Caco-2 (cell line): ENCODE results near the gene SAAL1. TPM values are rescaled to one million over a fixed set of nuclear protein-coding genes. Genes with fewer than 3 reads are reported as not detected.

Experiments
- BruUV-seq: library from RNA; stranded (reverse); fragments of 400-500 nt; replicated peaks from 2 replicates; lab custom pipeline; 2021; lab: Mats Ljungman, UMichigan
- CTCF ChIA-PET: fragments of 300-600 bp; sonication (Branson Sonifier 250); formaldehyde crosslinking; loops from one replicate; lab custom pipeline; 2022; ENCODE audit warnings: antibody characterized with exemption; lab: Charles Lee
- POLR2A ChIA-PET: fragments of 300-600 bp; sonication (Branson Sonifier 250); formaldehyde crosslinking; loops from one replicate; lab custom pipeline; 2022; ENCODE audit warnings: antibody characterized with exemption; lab: Charles Lee
- DNase-seq, 2 experiments: peaks; one replicate each; pipeline versions ENCODE4 v3.0.0 to v3.0.0-alpha.2; 2020 to 2022
- H3K27me3 ChIP-seq: replicated peaks from 2 replicates; pipeline ENCODE4 v1.6.0; 2011; ENCODE audit warnings: low read length; ENCODE audit not compliant: control insufficient read depth, insufficient read depth
- H3K36me3 ChIP-seq: 2 replicates; pipeline ENCODE4 v1.5.1; 2011; ENCODE audit warnings: low read length; ENCODE audit not compliant: control insufficient read depth, insufficient read depth
- H3K4me1 ChIP-seq: fragments of 250-450 bp; sonication (Bioruptor Pico); 2 replicates; pipeline ENCODE4 v1.5.1; 2020; ENCODE audit warnings: mild to moderate bottlenecking
- H3K4me3 ChIP-seq: 2 replicates; pipeline ENCODE4 v1.5.1; 2011; ENCODE audit warnings: low read depth, mild to moderate bottlenecking, control low read depth, low read length
- H3K9me3 ChIP-seq: fragments of 250-450 bp; sonication (Bioruptor Pico); 2 replicates; pipeline ENCODE4 v1.5.1; 2020; ENCODE audit warnings: mild to moderate bottlenecking, moderate library complexity
- H3K27ac Mint-ChIP-seq: one replicate; pipeline ENCODE4 v1.8.0; 2022; ENCODE audit warnings: mixed read lengths; ENCODE audit not compliant: unreplicated experiment
- H3K27me3 Mint-ChIP-seq: one replicate; pipeline ENCODE4 v1.8.0; 2022; ENCODE audit warnings: mixed read lengths; ENCODE audit not compliant: insufficient read depth, unreplicated experiment
- H3K36me3 Mint-ChIP-seq: one replicate; pipeline ENCODE4 v1.8.0; 2022; ENCODE audit warnings: mild to moderate bottlenecking, mixed read lengths; ENCODE audit not compliant: insufficient read depth, unreplicated experiment
- H3K4me1 Mint-ChIP-seq: one replicate; pipeline ENCODE4 v1.8.0; 2022; ENCODE audit warnings: low read depth, mixed read lengths; ENCODE audit not compliant: unreplicated experiment
- H3K4me3 Mint-ChIP-seq: one replicate; pipeline ENCODE4 v1.8.0; 2022; ENCODE audit warnings: mild to moderate bottlenecking, moderate library complexity, mixed read lengths; ENCODE audit not compliant: unreplicated experiment
- H3K9me3 Mint-ChIP-seq: one replicate; pipeline ENCODE4 v1.8.0; 2022; ENCODE audit warnings: mixed read lengths; ENCODE audit not compliant: unreplicated experiment
- CTCF ChIP-seq, 2 experiments: fragments of 200-600 bp in 1 of 2; IDR thresholded peaks; 1 replicate in 1 of 2; 2 replicates in 1 of 2; pipeline versions ENCODE4 v1.5.1 to v1.8.0; 2011 to 2022; ENCODE audit warnings: antibody characterized with exemption in 1 of 2, control low read depth in 1 of 2, inconsistent platforms in 1 of 2, low read depth in 1 of 2, low read length in 1 of 2, mild to moderate bottlenecking in 1 of 2, moderate library complexity in 1 of 2; ENCODE audit not compliant: insufficient read depth in 1 of 2, severe bottlenecking in 1 of 2, unreplicated experiment in 1 of 2
- intact Hi-C: fragments of 100-400 bp; cut with micrococcal nuclease; formaldehyde crosslinking; loops from one replicate; pipeline ENCODE4 v1.10.0; 2022; ENCODE audit not compliant: unreplicated experiment
- total RNA-seq: library from RNA; stranded (reverse); gene quantifications from 2 replicates; pipeline ENCODE4 v1.2.3, GENCODE V29; 2022

SAAL1 gene
- total RNA-seq, 1 experiment from 2014 or later = 43.1 TPM

GRCh38 chr11:18093959-18094358, 11.9 kb downstream of the SAAL1 start:
- H3K36me3 ChIP-seq = peaks cover 3% of the 10 kb centered on the region
- Mint-ChIP-seq H3K4me1 (peaks cover 10% of the 10 kb centered on the region), H3K36me3 (peaks cover 36% of the 10 kb centered on the region), H3K9me3 (no peaks in the 10 kb centered on the region), H3K27me3 (no peaks in the 10 kb centered on the region), H3K4me3 (no peak overlapping the region), H3K27ac (peak overlapping the region; percentile 14)
- intact Hi-C loops = no loop called here
- DNase-seq = peak in 1 of 2 experiments; percentile 16
- TF ChIP-seq CTCF (IDR thresholded peaks at IDR 0.05; ENCODE audit: insufficient read depth in 1 of 2, low read depth in 1 of 2, low read length in 1 of 2, severe bottlenecking in 1 of 2, unreplicated experiment in 1 of 2) = no peak
- no peaks in the 10 kb centered on the region for H3K9me3 ChIP-seq
- H3K4me1 ChIP-seq = peaks cover 17% of the 10 kb centered on the region
- CTCF ChIA-PET = interaction anchor here (0.6 to 1.3 kb wide), 3 partner anchors 8 to 80 kb away, joined by 3 to 4 read pairs (median 3); no protein-coding TSS in a partner anchor
- POLR2A ChIA-PET = interaction anchor here (0.6 to 0.8 kb wide), 2 partner anchors 12 to 300 kb away, joined by 3 to 4 read pairs; partner anchors contain the start of genes LDHA and SAAL1
- H3K27me3 ChIP-seq = no peaks in the 10 kb centered on the region
- no TSS peak for BruUV-seq
- no peak overlapping the region for H3K4me3 ChIP-seq

- ChIA-PET CTCF (no interaction called here), POLR2A (no interaction called here)
- Mint-ChIP-seq H3K27ac (no peak overlapping the region), H3K4me3 (no peak overlapping the region), H3K36me3 (peaks cover 49% of the 10 kb centered on the region), H3K9me3 (no peaks in the 10 kb centered on the region), H3K4me1 (peaks cover 20% of the 10 kb centered on the region), H3K27me3 (no peaks in the 10 kb centered on the region)
- no peak overlapping the region for H3K4me3 ChIP-seq
- H3K27me3 ChIP-seq = no peaks in the 10 kb centered on the region
- no peak for TF ChIP-seq CTCF (IDR thresholded peaks at IDR 0.05; ENCODE audit: insufficient read depth in 1 of 2, low read depth in 1 of 2, low read length in 1 of 2, severe bottlenecking in 1 of 2, unreplicated experiment in 1 of 2)
- DNase-seq = no peak
- no TSS peak for BruUV-seq
- intact Hi-C loops = no loop called here
- H3K9me3 ChIP-seq = no peaks in the 10 kb centered on the region
- H3K36me3 ChIP-seq = peaks cover 3% of the 10 kb centered on the region
- peaks cover 26% of the 10 kb centered on the region for H3K4me1 ChIP-seq
These were observed 14.2 kb downstream of the SAAL1 start for GRCh38 chr11:18091731-18092130.

GRCh38 chr11:18088966-18089365, 16.9 kb downstream of the SAAL1 start:
- Mint-ChIP-seq H3K36me3 (peaks cover 64% of the 10 kb centered on the region), H3K27ac (no peak overlapping the region), H3K27me3 (no peaks in the 10 kb centered on the region), H3K4me3 (no peak overlapping the region), H3K4me1 (peaks cover 11% of the 10 kb centered on the region), H3K9me3 (no peaks in the 10 kb centered on the region)
- no peaks in the 10 kb centered on the region for H3K27me3 ChIP-seq
- H3K9me3 ChIP-seq = no peaks in the 10 kb centered on the region
- ChIA-PET CTCF (no interaction called here), POLR2A (no interaction called here)
- peaks cover 1% of the 10 kb centered on the region for H3K36me3 ChIP-seq
- TF ChIP-seq CTCF (IDR thresholded peaks at IDR 0.05; ENCODE audit: insufficient read depth in 1 of 2, low read depth in 1 of 2, low read length in 1 of 2, severe bottlenecking in 1 of 2, unreplicated experiment in 1 of 2) = no peak
- H3K4me3 ChIP-seq = no peak overlapping the region
- intact Hi-C loops = loop anchor here (1.0 kb wide), 1 partner anchor 34 kb away; no protein-coding TSS in a partner anchor
- BruUV-seq = no TSS peak
- H3K4me1 ChIP-seq = peaks cover 17% of the 10 kb centered on the region
- DNase-seq = no peak
